K562 (cell line): Measurements from ENCODE around the gene TRDN.
"Not testable (repeated sequence)": the region's sequence is repeated elsewhere in the genome, so short reads cannot be mapped to it uniquely, and the experiment has no call there.

Experiments used
- ARID4B ChIP-seq: sonication (generic); formaldehyde crosslinking; IDR thresholded peaks from 2 replicates; pipeline ENCODE4 v1.8.0; 2022; ENCODE audit warnings: mild to moderate bottlenecking, missing genetic modification reagents
- BRF2 ChIP-seq: IDR thresholded peaks from 3 replicates; pipeline ENCODE4 v1.6.1; 2011; ENCODE audit warnings: borderline replicate concordance, mild to moderate bottlenecking; ENCODE audit not compliant: insufficient read length, insufficient read depth
- CHD1 ChIP-seq: fragments of 200-600 bp; sonication (generic); IDR thresholded peaks from one replicate; pipeline ENCODE4 v1.6.1; 2012; ENCODE audit warnings: mild to moderate bottlenecking, moderate library complexity, low read length, inconsistent platforms
- CTCF ChIP-seq, 3 experiments: IDR thresholded peaks in 2 of 3; conservative IDR thresholded peaks in 1 of 3; 2 replicates each; pipeline ENCODE4 v1.5.1; 2011 to 2012; ENCODE audit warnings: low read length in 3 of 3, mild to moderate bottlenecking in 3 of 3, control low read depth in 2 of 3, improper control_type of control experiment in 1 of 3, inconsistent platforms in 1 of 3, low read depth in 1 of 3, mixed read lengths in 1 of 3, moderate library complexity in 1 of 3; ENCODE audit not compliant: insufficient read depth in 2 of 3
- EGR1 ChIP-seq: fragments of 450-650 bp; conservative IDR thresholded peaks from 2 replicates; pipeline ENCODE4 v1.6.1; 2017; ENCODE audit warnings: mild to moderate bottlenecking
- GMEB1 ChIP-seq: fragments of 250-450 bp; sonication (Bioruptor Pico); IDR thresholded peaks from 2 replicates; pipeline ENCODE4 v1.4.0; 2020; ENCODE audit warnings: mild to moderate bottlenecking
- HOMEZ ChIP-seq: fragments of 250-450 bp; sonication (Bioruptor Pico); IDR thresholded peaks from 2 replicates; pipeline ENCODE4 v1.4.0; 2020; ENCODE audit warnings: mild to moderate bottlenecking, moderate library complexity
- MAX ChIP-seq: sonication (generic); formaldehyde crosslinking; IDR thresholded peaks from 2 replicates; pipeline ENCODE4 v1.9.0; 2022; ENCODE audit warnings: mild to moderate bottlenecking, missing genetic modification reagents
- SMAD1 ChIP-seq: fragments of 150-350 bp; IDR thresholded peaks from 2 replicates; pipeline ENCODE4 v1.6.1; 2014; ENCODE audit warnings: low read length, low read depth; ENCODE audit not compliant: partially characterized antibody
- SMC3 ChIP-seq: conservative IDR thresholded peaks from 2 replicates; pipeline ENCODE4 v1.6.1; 2011; ENCODE audit warnings: low read depth, low read length, improper control_type of control experiment; ENCODE audit not compliant: insufficient read depth
- ZFP30 ChIP-seq: fragments of 250-450 bp; sonication (Bioruptor Pico); IDR thresholded peaks from 2 replicates; pipeline ENCODE4 v1.8.0; 2022; ENCODE audit warnings: moderate library complexity, mild to moderate bottlenecking, inconsistent platforms, borderline replicate concordance

GRCh38 chr6:123587407-123587806 is 49.3 kb downstream of the TRDN start:
- not testable (repeated sequence) for TF ChIP-seq CTCF (IDR thresholded peaks at IDR 0.05 in 2 of 3, conservative IDR thresholded peaks at IDR 0.05 in 1 of 3; ENCODE audit: insufficient read depth in 2 of 3, low read depth in 1 of 3, low read length in 3 of 3); ARID4B; BRF2; GMEB1 (CRISPR knock-in tag); CHD1; MAX (CRISPR knock-in tag); EGR1; SMAD1; HOMEZ; SMC3; ZFP30
